NT2/D1 (cell line): ENCODE results near the gene ELL2.

Experiments
- SUZ12 ChIP-seq: IDR thresholded peaks from 2 replicates; pipeline ENCODE4 v1.6.1; 2011; ENCODE audit not compliant: insufficient read length, insufficient read depth; ENCODE audit errors: extremely low read depth
- YY1 ChIP-seq: IDR thresholded peaks from 2 replicates; pipeline ENCODE4 v1.6.1; 2011; ENCODE audit not compliant: insufficient read length, insufficient read depth
- ZNF274 ChIP-seq: IDR thresholded peaks from 2 replicates; pipeline ENCODE4 v1.6.1; 2011; ENCODE audit warnings: mild to moderate bottlenecking, low read depth, low read length

DNA sequence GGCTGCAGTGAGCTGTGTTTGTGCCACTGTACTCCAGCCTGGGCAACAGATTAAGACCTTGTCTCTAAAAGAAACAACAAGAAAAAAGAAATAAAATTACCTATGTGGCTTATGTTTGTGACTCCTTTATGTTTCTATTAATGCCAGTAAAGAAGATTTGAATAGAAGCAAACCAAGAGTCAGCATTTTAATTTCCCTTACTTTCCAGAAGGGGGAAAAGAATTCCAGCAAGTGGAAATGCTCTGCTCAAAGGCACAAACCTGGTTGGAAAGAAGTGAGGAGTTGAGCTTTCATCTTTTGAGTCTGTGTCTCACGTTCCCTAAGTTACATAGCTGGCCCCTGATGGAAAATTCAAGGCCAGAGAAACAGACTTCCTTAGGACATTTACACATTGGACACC lies 23.6 kb upstream of the ELL2 start:
- TF ChIP-seq YY1 (no peak), SUZ12 (no peak), ZNF274 (no peak)
